H1 (cell line): Measurements from ENCODE around the gene AGAP3. TPM values are rescaled to one million over a fixed set of nuclear protein-coding genes. Genes with fewer than 3 reads are reported as not detected.

Experiments used
- CTCF ChIA-PET: fragments of 300-600 bp; sonication (Branson Sonifier 250); formaldehyde crosslinking; loops from one replicate; lab custom pipeline; 2021; ENCODE audit not compliant: partially characterized antibody; lab: Charles Lee
- POLR2A ChIA-PET: fragments of 300-600 bp; sonication (Branson Sonifier 250); formaldehyde crosslinking; loops from one replicate; lab custom pipeline; 2021; ENCODE audit warnings: inconsistent platforms; ENCODE audit not compliant: partially characterized antibody; lab: Charles Lee
- DNase-seq, 2 experiments: peaks; one replicate each; pipeline versions ENCODE4 v3.0.0 to v3.0.0-alpha.2; 2010 to 2022; ENCODE audit warnings: low spot score in 2 of 2, low read depth in 1 of 2, mixed read lengths in 1 of 2
- FAIRE-seq: peaks from 2 replicates; lab custom pipeline; 2011; peaks lifted over from hg19 to GRCh38; lab: Jason Lieb, UNC
- H2AFZ ChIP-seq: 2 replicates; pipeline ENCODE4 v1.8.1; 2012; ENCODE audit warnings: low read length, inconsistent platforms
- H2AK5ac ChIP-seq: 2 replicates; pipeline ENCODE4 v1.6.1; 2013; ENCODE audit warnings: low read depth, low read length
- H2BK120ac ChIP-seq: replicated peaks from 2 replicates; pipeline ENCODE3; 2013; ENCODE audit warnings: low read depth, low read length, inconsistent platforms
- H2BK12ac ChIP-seq: 2 replicates; pipeline ENCODE4 v1.6.1; 2013; ENCODE audit warnings: low read depth, low read length
- H2BK15ac ChIP-seq: 2 replicates; pipeline ENCODE4 v1.6.1; 2013; ENCODE audit warnings: low read length
- H2BK20ac ChIP-seq: 2 replicates; pipeline ENCODE4 v1.6.1; 2013; ENCODE audit warnings: low read length
- H2BK5ac ChIP-seq: 2 replicates; pipeline ENCODE4 v1.6.1; 2013; ENCODE audit warnings: low read depth, low read length
- H3K14ac ChIP-seq: 2 replicates; pipeline ENCODE4 v1.6.1; 2013; ENCODE audit warnings: inconsistent platforms; ENCODE audit not compliant: insufficient read length
- H3K18ac ChIP-seq: 2 replicates; pipeline ENCODE4 v1.6.1; 2013; ENCODE audit warnings: low read length; ENCODE audit errors: extremely low read depth
- H3K23ac ChIP-seq: 2 replicates; pipeline ENCODE4 v1.6.1; 2013; ENCODE audit warnings: inconsistent platforms; ENCODE audit not compliant: insufficient read length
- H3K23me2 ChIP-seq: 2 replicates; pipeline ENCODE4 v1.6.1; 2013; ENCODE audit warnings: low read depth, low read length
- H3K27ac ChIP-seq: 2 replicates; pipeline ENCODE4 v1.6.1; 2011; ENCODE audit warnings: low read depth, low read length, inconsistent platforms
- H3K27me3 ChIP-seq, 4 experiments: replicated peaks in 1 of 4; 1 replicate in 1 of 4; 2 replicates in 3 of 4; pipeline versions ENCODE4 v1.6.1 to v1.8.1; 2011 to 2013; ENCODE audit warnings: low read length in 3 of 4, mild to moderate bottlenecking in 3 of 4, inconsistent platforms in 2 of 4, mixed read lengths in 2 of 4, moderate library complexity in 1 of 4; ENCODE audit not compliant: control insufficient read depth in 3 of 4, insufficient read depth in 3 of 4; ENCODE audit errors: extremely low read depth in 1 of 4
- H3K36me3 ChIP-seq, 4 experiments: 2 replicates each; pipeline versions ENCODE4 v1.6.1 to v1.8.1; 2011 to 2013; ENCODE audit warnings: mild to moderate bottlenecking in 4 of 4, low read length in 3 of 4, moderate library complexity in 2 of 4, control low read depth in 1 of 4, inconsistent platforms in 1 of 4; ENCODE audit not compliant: insufficient read depth in 4 of 4, control insufficient read depth in 2 of 4
- H3K4ac ChIP-seq: replicated peaks from 2 replicates; pipeline ENCODE3; 2013; ENCODE audit warnings: low read length, low read depth, mixed read lengths, inconsistent platforms; ENCODE audit not compliant: insufficient read length
- H3K4me1 ChIP-seq, 4 experiments: replicated peaks in 1 of 4; 1 replicate in 1 of 4; 2 replicates in 3 of 4; pipeline versions ENCODE4 v1.6.1 to v1.8.1; 2011 to 2013; ENCODE audit warnings: low read length in 3 of 4, inconsistent platforms in 2 of 4, mixed read lengths in 1 of 4; ENCODE audit not compliant: insufficient read depth in 4 of 4, control insufficient read depth in 3 of 4
- H3K4me2 ChIP-seq, 2 experiments: 2 replicates each; pipeline versions ENCODE4 v1.6.1 to v1.8.1; 2011 to 2013; ENCODE audit warnings: low read depth in 2 of 2, low read length in 2 of 2, control low read depth in 1 of 2, inconsistent platforms in 1 of 2, mild to moderate bottlenecking in 1 of 2; ENCODE audit not compliant: insufficient read depth in 1 of 2
- H3K4me3 ChIP-seq, 4 experiments: fragments of 200-600, 300-600 bp in 1 of 4; sonication (generic), shearing (Covaris generic), sonication (Bioruptor Twin) in 1 of 4; 2 replicates each; pipeline versions ENCODE4 v1.5.1 to v1.8.1; 2011 to 2016; ENCODE audit warnings: low read length in 4 of 4, low read depth in 3 of 4, control low read depth in 2 of 4, inconsistent platforms in 2 of 4, mild to moderate bottlenecking in 2 of 4, mixed read lengths in 1 of 4, moderate library complexity in 1 of 4; ENCODE audit not compliant: insufficient read depth in 2 of 4; ENCODE audit errors: extremely low read depth in 1 of 4
- H3K56ac ChIP-seq: replicated peaks from 2 replicates; pipeline ENCODE3; 2013; ENCODE audit warnings: low read depth, mild to moderate bottlenecking, mixed read lengths, low read length, inconsistent platforms; ENCODE audit not compliant: insufficient read length
- H3K79me1 ChIP-seq: 2 replicates; pipeline ENCODE4 v1.6.1; 2013; ENCODE audit warnings: low read depth, low read length, control low read depth
- H3K79me2 ChIP-seq, 2 experiments: 2 replicates each; pipeline versions ENCODE4 v1.6.1 to v1.8.1; 2012 to 2013; ENCODE audit warnings: low read length in 2 of 2, mild to moderate bottlenecking in 2 of 2, inconsistent platforms in 1 of 2; ENCODE audit not compliant: insufficient read depth in 2 of 2, control insufficient read depth in 1 of 2
- H3K9ac ChIP-seq, 4 experiments: replicated peaks in 1 of 4; 1 replicate in 1 of 4; 2 replicates in 3 of 4; pipeline versions ENCODE4 v1.6.1 to v1.8.1; 2011 to 2013; ENCODE audit warnings: low read depth in 3 of 4, low read length in 3 of 4, control low read depth in 2 of 4, mild to moderate bottlenecking in 2 of 4, moderate library complexity in 2 of 4, inconsistent platforms in 1 of 4; ENCODE audit errors: extremely low read depth in 1 of 4
- H3K9me3 ChIP-seq, 2 experiments: 2 replicates each; pipeline versions ENCODE4 v1.6.1 to v1.8.1; 2012 to 2013; ENCODE audit warnings: mild to moderate bottlenecking in 2 of 2, moderate library complexity in 2 of 2, control low read depth in 1 of 2, inconsistent platforms in 1 of 2, low read depth in 1 of 2, low read length in 1 of 2, mixed read lengths in 1 of 2; ENCODE audit not compliant: insufficient read depth in 2 of 2
- H4K20me1 ChIP-seq, 2 experiments: replicated peaks in 1 of 2; 2 replicates each; pipeline versions ENCODE3 to v1.8.1; 2011 to 2013; ENCODE audit warnings: inconsistent platforms in 2 of 2, low read length in 2 of 2, mild to moderate bottlenecking in 1 of 2; ENCODE audit not compliant: insufficient read depth in 2 of 2, control insufficient read depth in 1 of 2
- H4K5ac ChIP-seq: 2 replicates; pipeline ENCODE4 v1.6.1; 2013; ENCODE audit warnings: low read length, low read depth, mixed read lengths, inconsistent platforms; ENCODE audit not compliant: insufficient read length
- H4K8ac ChIP-seq: 2 replicates; pipeline ENCODE4 v1.8.0; 2013; ENCODE audit warnings: mild to moderate bottlenecking, moderate library complexity, low read length, inconsistent platforms; ENCODE audit not compliant: insufficient read depth; ENCODE audit errors: extremely low read depth
- H4K91ac ChIP-seq: replicated peaks from 2 replicates; pipeline ENCODE3; 2013; ENCODE audit warnings: low read length, mixed read lengths, inconsistent platforms; ENCODE audit not compliant: insufficient read length
- BACH1 ChIP-seq: IDR thresholded peaks from 2 replicates; pipeline ENCODE4 v1.6.1; 2012; ENCODE audit warnings: low read length, improper control_type of control experiment
- CEBPB ChIP-seq: IDR thresholded peaks from 2 replicates; pipeline ENCODE4 v1.6.1; 2012; ENCODE audit warnings: low read depth, low read length
- E2F6 ChIP-seq: IDR thresholded peaks from 2 replicates; pipeline ENCODE4 v1.6.1; 2012; ENCODE audit warnings: inconsistent platforms
- FOSL1 ChIP-seq: IDR thresholded peaks from 2 replicates; pipeline ENCODE4 v1.6.1; 2011; ENCODE audit warnings: mild to moderate bottlenecking, low read depth, low read length, moderate library complexity; ENCODE audit not compliant: insufficient read depth
- KDM5A ChIP-seq: fragments of 200-600 bp; IDR thresholded peaks from 2 replicates; pipeline ENCODE4 v1.7.1; 2012; ENCODE audit warnings: mild to moderate bottlenecking, low read length, inconsistent platforms, mixed read lengths
- POLR2A ChIP-seq, 2 experiments: IDR thresholded peaks; 1 replicate in 1 of 2; 2 replicates in 1 of 2; pipeline ENCODE4 v1.6.1; 2011; ENCODE audit warnings: low read depth in 2 of 2, low read length in 2 of 2, mild to moderate bottlenecking in 2 of 2; ENCODE audit errors: control extremely low read depth in 1 of 2
- RFX5 ChIP-seq: IDR thresholded peaks from 2 replicates; pipeline ENCODE4 v1.6.1; 2011; ENCODE audit warnings: low read depth, low read length, improper control_type of control experiment, borderline replicate concordance
- RNF2 ChIP-seq: fragments of 200-900, 300-1000 bp; sonication (generic); IDR thresholded peaks from 2 replicates; pipeline ENCODE4 v1.7.1; 2016; ENCODE audit warnings: borderline replicate concordance, low read depth, mild to moderate bottlenecking, antibody characterized with exemption, low read length; ENCODE audit not compliant: poor library complexity, severe bottlenecking; ENCODE audit errors: missing control alignments
- SAP30 ChIP-seq: fragments of 300-600 bp; sonication (generic); IDR thresholded peaks from 2 replicates; pipeline ENCODE4 v1.7.1; 2012; ENCODE audit warnings: low read length, moderate library complexity, mild to moderate bottlenecking, inconsistent platforms; ENCODE audit not compliant: insufficient read depth, insufficient replicate concordance
- TCF12 ChIP-seq: IDR thresholded peaks from 2 replicates; pipeline ENCODE4 v1.6.1; 2011; ENCODE audit warnings: low read depth, mild to moderate bottlenecking, low read length
- USF2 ChIP-seq: IDR thresholded peaks from 2 replicates; pipeline ENCODE4 v1.6.1; 2011; ENCODE audit warnings: low read length, improper control_type of control experiment
- WGBS, 2 experiments: shearing (Covaris generic) in 1 of 2; methylation state at CpG; one replicate each; pipeline versions ENCODE4 v1.1.6 to v1.1.7; 2013 to 2015; ENCODE audit warnings: low lambda C conversion rate in 2 of 2, mixed read lengths in 2 of 2, inconsistent platforms in 1 of 2, low coverage in 1 of 2, missing lambda C conversion rate in 1 of 2; ENCODE audit not compliant: insufficient replicate concordance in 2 of 2, insufficient coverage in 1 of 2, insufficient read length in 1 of 2; ENCODE audit errors: extremely low coverage in 1 of 2, missing lambda C conversion rate in 1 of 2; 5-methylcytosine and 5-hydroxymethylcytosine counted together
- polyA plus RNA-seq, 7 experiments: library from polyadenylated mRNA; depleted of rRNA in 3 of 7; stranded (reverse) in 5 of 7; unstranded in 2 of 7; fragments of >200 nt in 5 of 7; fragments of 200-250 nt in 2 of 7; gene quantifications; 1 replicate in 5 of 7; 2 replicates in 1 of 7; 4 replicates in 1 of 7; pipeline versions ENCODE4 v1.2.1 to v1.2.3, GENCODE V29; 2011 to 2013; ENCODE audit warnings: missing spikeins in 2 of 7, mixed read lengths in 2 of 7
- total RNA-seq: library from RNA; stranded (reverse); fragmentation: NEBNext Ultra II Directional; extraction: Animal tissue kit (Norgen Biotek cat#: 25700); gene quantifications from 2 replicates; pipeline ENCODE4 v1.2.1, GENCODE V29; 2021

The AGAP3 gene
- total and polyA plus RNA-seq, 2 of the 8 experiments (the other 6 are each of a cell fraction or from before 2014, with no cell fraction given), result 66.4 to 120 TPM

- ChIA-PET POLR2A (no interaction called here), CTCF (interaction anchor here (0.8 to 3.5 kb wide), 14 partner anchors 8 to 158 kb away, joined by 3 to 14 read pairs (median 4); no protein-coding TSS in a partner anchor)
- Histone ChIP-seq H3K23ac (no peak overlapping the region), H3K4ac (no peak overlapping the region), H2BK5ac (no peak overlapping the region), H2AFZ (peak overlapping the region; percentile 49; the same call in 1 of the 2 replicates), H3K4me2 (no peak overlapping the region), H3K23me2 (no peaks in the 10 kb centered on the region; the same call in 1 of the 2 replicates), H3K36me3 (no peaks in the 10 kb centered on the region), H3K4me1 (no peaks in the 10 kb centered on the region), H3K79me2 (no peaks in the 10 kb centered on the region), H3K27me3 (peaks cover 0 to 6% (median 0%) of the 10 kb centered on the region in 4 experiments; a peak in 3 of 7 replicates), H4K8ac (no peak overlapping the region), H3K9me3 (no peaks in the 10 kb centered on the region), H2BK120ac (no peak overlapping the region), H4K20me1 (no peaks in the 10 kb centered on the region), H3K4me3 (no peak overlapping the region), H3K79me1 (no peaks in the 10 kb centered on the region), H2BK15ac (no peak overlapping the region), H3K9ac (no peak overlapping the region), H2BK12ac (no peak overlapping the region), H4K91ac (no peak overlapping the region), H3K27ac (no peak overlapping the region), H3K56ac (no peak overlapping the region), H3K14ac (no peak overlapping the region), H4K5ac (no peak overlapping the region), H2BK20ac (no peak overlapping the region), H3K18ac (no peak overlapping the region), H2AK5ac (no peak overlapping the region)
- DNase-seq (no peak), FAIRE-seq (no peak)
- WGBS, 2 experiments, result 71% methylated on average over 7 of the region's 7 CpGs; no CpG with 5 or more reads in 1 of the 2 experiments
- TF ChIP-seq POLR2A (IDR thresholded peaks at IDR 0.05; ENCODE audit: control extremely low read depth in 1 of 2, low read depth in 2 of 2, low read length in 2 of 2) (no peak), KDM5A (no peak), BACH1 (no peak), RNF2 (no peak), FOSL1 (no peak), E2F6 (no peak), SAP30 (no peak), USF2 (no peak), TCF12 (no peak), RFX5 (no peak), CEBPB (no peak)
Observed at GRCh38 chr7:151157645-151158329, 71.5 kb downstream of the AGAP3 start.
